Coronary artery (tissue), 2 donors: ENCODE data around the gene XK.
"Not testable (repeated sequence)": the region's sequence is repeated elsewhere in the genome, so short reads cannot be mapped to it uniquely, and the experiment has no call there.

Experiments used
- DNase-seq: peaks from one replicate; pipeline ENCODE4 v3.0.0-alpha.2; 2017; ENCODE audit warnings: low spot score
- H3K27ac ChIP-seq, 2 donors: fragments of 200-600 bp; sonication (generic); one replicate each; pipeline ENCODE4 v1.5.1; 2016 to 2019
- H3K4me3 ChIP-seq: fragments of 200-600 bp; sonication (generic); 2 replicates; pipeline ENCODE4 v1.5.1; 2016; ENCODE audit warnings: mild to moderate bottlenecking, moderate library complexity
- TF ChIP-seq, protein P1 (sequence below): fragments of 200-600 bp; sonication (generic); IDR thresholded peaks from one replicate; pipeline ENCODE4 v1.5.1; 2019; ENCODE audit warnings: antibody characterized with exemption

Gene XK

DNA sequence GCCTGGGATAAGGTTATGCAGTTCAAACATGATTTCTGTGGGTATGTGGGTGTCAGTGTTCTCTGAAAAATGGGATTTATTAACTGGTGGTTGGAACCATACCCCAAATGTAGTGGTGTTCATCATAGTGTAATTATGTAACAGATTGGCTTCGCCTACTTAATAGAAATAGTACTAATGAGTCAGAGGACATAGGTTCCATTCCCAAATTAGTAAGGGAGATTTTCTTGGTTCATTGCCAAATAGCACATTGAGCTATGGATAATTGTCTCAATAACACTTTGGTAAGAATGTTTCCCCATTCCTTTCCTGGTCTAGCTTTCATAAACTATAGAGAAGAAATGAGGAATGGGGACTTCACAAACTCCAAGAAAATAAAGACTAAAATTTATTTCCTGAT is 73.8 kb downstream of the XK start:
- no peak overlapping the region for H3K27ac ChIP-seq
- no peak overlapping the region for H3K4me3 ChIP-seq
- TF ChIP-seq, protein P1, sequence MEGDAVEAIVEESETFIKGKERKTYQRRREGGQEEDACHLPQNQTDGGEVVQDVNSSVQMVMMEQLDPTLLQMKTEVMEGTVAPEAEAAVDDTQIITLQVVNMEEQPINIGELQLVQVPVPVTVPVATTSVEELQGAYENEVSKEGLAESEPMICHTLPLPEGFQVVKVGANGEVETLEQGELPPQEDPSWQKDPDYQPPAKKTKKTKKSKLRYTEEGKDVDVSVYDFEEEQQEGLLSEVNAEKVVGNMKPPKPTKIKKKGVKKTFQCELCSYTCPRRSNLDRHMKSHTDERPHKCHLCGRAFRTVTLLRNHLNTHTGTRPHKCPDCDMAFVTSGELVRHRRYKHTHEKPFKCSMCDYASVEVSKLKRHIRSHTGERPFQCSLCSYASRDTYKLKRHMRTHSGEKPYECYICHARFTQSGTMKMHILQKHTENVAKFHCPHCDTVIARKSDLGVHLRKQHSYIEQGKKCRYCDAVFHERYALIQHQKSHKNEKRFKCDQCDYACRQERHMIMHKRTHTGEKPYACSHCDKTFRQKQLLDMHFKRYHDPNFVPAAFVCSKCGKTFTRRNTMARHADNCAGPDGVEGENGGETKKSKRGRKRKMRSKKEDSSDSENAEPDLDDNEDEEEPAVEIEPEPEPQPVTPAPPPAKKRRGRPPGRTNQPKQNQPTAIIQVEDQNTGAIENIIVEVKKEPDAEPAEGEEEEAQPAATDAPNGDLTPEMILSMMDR, result no peak
- no peak for DNase-seq

DNA sequence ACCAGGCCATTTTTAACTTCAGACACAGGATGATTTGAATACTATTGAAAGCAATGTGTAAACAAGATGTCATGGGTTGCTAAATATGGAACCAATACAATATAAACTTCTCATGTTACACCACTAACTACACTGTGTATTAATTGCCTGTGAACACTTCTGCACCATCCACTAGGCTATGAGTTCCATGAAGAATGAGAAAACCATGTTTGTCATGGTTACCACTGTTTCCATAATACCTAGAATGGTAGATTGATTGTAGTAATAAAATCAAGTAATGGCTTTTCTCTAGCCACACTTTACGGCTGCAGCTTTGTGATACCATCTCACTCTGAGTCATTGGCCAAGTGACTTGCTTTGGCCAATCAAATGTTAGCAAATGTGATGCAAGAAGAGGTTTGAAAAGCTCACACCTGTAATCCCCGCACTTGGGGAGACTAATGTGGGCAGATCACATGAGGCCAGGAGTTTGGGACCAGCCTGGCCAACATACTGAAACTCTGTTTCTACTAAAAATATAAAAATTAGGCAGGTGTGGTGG is 74.4 kb downstream of the XK start:
- no peak overlapping the region for H3K4me3 ChIP-seq
- H3K27ac ChIP-seq, result no peak overlapping the region
- DNase-seq, result no peak
- TF ChIP-seq, protein P1, result no peak

DNA sequence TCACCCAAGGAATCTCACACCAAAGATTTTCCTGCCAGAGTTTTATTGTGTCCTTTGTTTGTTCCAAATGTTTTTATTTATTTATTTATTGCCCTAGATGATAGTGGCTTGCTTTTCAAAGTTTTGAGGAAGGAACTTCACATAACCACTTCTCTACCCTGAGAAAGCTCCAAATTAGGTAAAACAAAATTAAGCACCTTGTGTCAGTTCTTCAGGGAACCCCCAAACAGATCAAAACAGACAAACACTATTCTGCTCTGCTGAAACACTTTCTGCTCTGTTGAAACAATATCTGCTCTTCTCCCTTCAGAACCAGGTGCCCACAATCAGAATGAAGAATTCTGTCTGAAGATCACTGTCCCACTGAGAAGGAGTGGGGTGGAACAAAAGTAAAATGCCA is 77.8 kb downstream of the XK start:
- no peak overlapping the region for H3K27ac ChIP-seq
- no peak overlapping the region for H3K4me3 ChIP-seq
- DNase-seq, result no peak
- TF ChIP-seq, protein P1, result no peak

DNA sequence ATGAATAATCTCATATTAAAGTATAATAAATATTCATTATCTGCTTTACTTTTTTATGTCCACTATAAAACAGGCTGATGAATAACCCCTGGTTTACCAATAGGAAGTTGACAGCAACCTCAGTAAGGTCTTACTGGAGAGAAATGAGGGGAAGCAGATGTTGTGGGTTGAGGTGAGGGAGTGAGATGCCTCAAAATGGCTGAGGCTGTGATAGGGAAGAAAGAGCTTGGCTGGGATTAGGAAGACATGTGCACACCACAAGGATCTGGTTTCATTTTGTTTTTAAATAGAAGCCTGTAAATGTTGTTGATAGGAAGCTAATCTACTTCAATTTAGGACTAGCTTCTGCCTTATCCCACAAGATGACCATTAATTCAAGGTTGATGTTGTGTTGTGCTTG is 79.9 kb downstream of the XK start:
- no peak for DNase-seq
- TF ChIP-seq, protein P1, result no peak

DNA sequence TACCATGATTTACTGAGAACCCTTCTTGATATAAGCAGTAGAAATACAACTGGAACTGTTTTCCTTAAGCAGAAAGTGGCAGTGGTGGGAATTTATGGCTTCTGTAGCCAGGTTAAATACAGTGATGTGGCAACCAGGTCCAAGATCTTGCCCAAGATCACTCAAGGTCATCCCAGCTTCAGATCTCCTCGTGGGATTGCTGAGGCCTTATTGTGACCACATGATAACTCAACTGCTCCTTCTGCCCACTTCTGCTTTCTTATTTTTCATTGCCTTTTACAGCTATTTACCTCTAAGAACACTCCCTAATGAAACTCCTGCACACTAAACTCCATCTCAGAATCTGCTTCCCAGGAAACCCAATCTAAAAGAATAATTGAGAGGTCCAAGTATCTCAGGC is 81.8 kb downstream of the XK start:
- no peak overlapping the region for H3K4me3 ChIP-seq
- no peak overlapping the region for H3K27ac ChIP-seq
- DNase-seq, result no peak
- TF ChIP-seq, protein P1, result no peak

More for the DNA sequence above, 79.9 kb downstream of the XK start:
- Histone ChIP-seq H3K4me3 (no peak overlapping the region), H3K27ac (no peak overlapping the region)

DNA sequence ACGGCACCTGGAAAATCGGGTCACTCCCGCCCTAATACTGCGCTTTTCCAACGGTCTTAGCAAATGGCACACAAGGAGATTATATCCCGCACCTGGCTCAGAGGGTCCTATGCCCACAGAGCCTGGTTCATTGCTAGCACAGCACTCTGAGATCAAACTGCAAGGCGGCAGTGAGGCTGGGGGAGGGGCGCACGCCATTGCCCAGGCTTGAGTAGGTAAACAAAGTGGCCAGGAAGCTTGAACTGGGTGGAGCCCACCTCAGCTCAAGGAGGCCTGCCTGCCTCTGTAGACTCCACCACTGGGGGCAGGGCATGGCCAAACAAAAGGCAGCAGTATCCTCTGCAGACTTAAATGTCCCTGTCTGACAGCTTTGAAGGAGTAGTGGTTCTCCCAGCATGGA is 83.3 kb downstream of the XK start:
- not testable (repeated sequence) for H3K27ac ChIP-seq, DNase-seq, H3K4me3 ChIP-seq

DNA sequence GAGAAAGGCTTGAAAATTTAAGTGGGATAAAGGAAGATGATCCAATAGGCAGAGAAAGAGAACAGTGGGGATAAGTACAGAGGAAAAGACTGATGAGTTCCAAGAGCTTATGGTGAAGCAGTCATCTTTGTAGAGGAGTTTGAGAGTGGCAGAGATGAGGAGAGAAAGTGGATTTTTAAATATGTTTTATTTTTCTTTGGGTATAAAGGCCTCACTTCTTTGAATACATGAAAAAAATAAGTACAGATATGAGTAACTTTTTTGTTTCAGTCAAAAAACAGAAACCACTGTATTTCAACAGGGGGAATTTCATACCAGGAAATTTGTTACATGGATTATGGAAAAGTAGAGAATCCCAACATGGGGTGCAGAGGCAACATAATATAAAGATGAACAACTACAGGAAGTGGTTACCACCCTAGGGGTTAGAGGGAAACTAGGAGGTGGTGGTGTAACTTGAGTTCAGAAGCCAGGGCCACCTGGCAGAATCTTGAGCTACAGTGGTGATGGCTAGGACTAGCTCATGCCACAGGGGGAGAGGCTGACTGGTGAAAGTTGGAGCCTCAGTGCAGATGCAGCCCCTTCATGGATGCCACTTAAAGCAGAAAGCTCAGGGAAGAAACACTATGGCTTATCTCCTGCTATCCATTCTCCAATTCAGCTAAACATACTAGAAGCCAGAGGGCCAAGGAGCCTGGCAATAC is 90.8 kb downstream of the XK start:
- Histone ChIP-seq H3K4me3 (no peak overlapping the region), H3K27ac (no peak overlapping the region)
- TF ChIP-seq, protein P1, result no peak
- no peak for DNase-seq
